ENCODE measurements around the gene EEF1AKMT2.
"Not testable (repeated sequence)": the region's sequence is repeated elsewhere in the genome, so short reads cannot be mapped to it uniquely, and the experiment has no call there.

EEF1AKMT2 gene

DNA sequence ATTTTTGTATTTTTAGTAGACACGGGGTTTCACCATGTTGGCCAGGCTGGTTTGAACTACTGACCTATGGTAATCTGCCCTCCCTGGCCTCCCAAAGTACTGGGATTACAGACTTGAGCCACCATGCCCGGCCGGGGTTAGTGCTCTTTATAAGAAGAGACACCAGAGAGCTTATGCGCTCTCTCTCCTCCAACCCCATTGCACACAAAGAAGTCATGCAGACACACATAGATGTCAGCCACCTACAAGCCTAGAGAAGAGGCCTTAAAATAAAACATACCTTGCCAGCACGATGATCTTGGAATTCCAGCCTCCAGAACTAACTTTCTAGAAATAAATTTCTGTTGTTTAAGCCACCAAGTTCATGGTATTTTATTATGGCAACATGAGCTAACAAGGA lies 37.5 kb downstream of the EEF1AKMT2 start:
- FAIRE-seq: no peak

GRCh38 chr10:124748953-124749645 lies 42.6 kb downstream of the EEF1AKMT2 start:
- FAIRE-seq: no peak

GRCh38 chr10:124748166-124748565 lies 43.5 kb downstream of the EEF1AKMT2 start:
- FAIRE-seq: no peak

GRCh38 chr10:124747745-124748144 lies 43.9 kb downstream of the EEF1AKMT2 start:
- FAIRE-seq: no peak

DNA sequence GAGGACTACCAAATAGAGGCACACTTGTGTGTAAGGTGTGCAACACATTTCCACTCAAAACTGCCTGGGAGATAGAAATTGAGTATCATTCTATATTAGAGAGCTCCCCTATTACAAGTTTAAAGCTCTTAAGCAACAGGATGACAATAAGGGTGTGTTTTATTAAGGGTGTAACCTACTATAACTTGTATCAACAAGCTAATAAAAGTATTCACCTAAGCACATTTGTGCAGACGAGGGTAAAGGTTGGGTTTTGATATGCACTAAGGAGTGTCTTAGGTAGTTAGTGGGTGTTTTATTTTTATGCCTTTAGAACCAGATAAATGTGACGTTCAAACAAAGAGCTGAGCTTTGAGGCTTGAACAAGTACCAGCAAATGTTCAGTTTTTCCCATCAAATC lies 44.7 kb downstream of the EEF1AKMT2 start:
- no peak for FAIRE-seq

GRCh38 chr10:124746447-124746846 lies 45.2 kb downstream of the EEF1AKMT2 start:
- FAIRE-seq: not testable (repeated sequence)

GRCh38 chr10:124745673-124746072 lies 46.0 kb downstream of the EEF1AKMT2 start:
- FAIRE-seq: no peak

DNA sequence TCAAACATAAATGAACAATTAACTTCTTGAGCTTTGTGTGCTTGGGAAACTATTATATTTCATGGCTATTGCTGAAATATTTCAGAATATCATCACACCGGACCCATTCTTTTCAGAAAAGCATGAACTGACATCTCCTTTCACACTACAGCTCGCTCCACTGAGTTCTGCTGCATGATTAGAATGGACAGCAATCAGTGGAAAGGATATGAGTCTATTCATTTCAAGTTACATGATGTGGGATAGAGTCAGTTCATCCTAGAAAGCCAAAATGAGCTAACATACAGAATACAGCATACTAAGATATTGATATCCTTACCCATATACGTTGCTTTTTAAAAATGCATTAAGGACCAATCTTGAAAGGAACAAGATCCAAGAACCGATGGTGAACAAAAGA lies 46.4 kb downstream of the EEF1AKMT2 start:
- FAIRE-seq: no peak

DNA sequence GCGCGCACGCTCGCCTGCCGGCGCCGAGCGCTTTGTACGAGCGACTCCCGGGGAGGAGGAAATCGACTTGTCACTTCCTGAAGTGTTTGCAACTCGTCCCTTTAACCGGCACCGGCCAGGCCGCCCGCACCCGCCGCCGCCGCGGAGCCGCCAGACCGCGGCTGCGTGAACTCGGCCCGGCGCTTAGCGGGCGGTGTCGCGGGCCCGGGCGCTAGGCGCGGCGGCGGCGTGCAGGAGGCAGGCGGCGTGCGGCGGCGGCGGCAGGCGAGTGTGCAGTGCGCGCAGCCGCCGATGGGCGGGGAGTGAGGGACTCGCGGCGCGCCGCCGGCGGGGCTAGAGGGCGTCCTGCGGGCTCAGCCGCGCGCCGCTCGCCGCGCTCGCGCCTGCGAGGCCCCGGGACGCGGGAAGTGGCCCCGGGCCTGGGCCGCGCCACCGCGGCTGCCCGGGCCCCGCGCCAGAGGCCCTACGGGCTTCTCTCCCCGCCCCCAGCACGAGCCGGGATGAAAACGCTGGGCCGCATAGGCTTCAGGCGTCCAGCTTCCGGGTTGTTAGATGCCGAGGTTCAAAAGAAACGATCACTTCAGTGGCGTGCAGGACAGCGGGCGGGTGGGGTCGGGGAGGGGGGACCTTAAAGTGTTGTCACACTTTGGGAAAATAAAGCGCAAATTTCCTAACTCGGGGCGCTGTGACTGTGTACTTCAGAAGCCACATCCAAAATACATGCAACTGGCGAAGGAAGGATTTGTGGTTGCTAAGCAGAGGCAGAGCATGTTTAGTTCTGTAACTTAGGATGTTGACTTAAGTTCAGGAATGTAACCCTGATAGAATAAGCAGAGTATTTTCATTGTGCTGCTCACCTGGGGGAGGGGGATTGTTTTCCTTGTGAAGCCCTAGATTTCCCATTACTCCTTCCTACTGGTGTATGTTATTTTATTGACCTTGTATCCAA lies 47.3 kb downstream of the EEF1AKMT2 start, which contains the start of gene FAM53B:
FAM53B (minus strand) TSS at position 277 of the 949 bp plus-strand sequence. CDS start 37,665 bp downstream, outside the sequence.
- no peak for FAIRE-seq

- no peak for FAIRE-seq
Observed at GRCh38 chr10:124743191-124744101, 48.2 kb downstream of the EEF1AKMT2 start.

DNA sequence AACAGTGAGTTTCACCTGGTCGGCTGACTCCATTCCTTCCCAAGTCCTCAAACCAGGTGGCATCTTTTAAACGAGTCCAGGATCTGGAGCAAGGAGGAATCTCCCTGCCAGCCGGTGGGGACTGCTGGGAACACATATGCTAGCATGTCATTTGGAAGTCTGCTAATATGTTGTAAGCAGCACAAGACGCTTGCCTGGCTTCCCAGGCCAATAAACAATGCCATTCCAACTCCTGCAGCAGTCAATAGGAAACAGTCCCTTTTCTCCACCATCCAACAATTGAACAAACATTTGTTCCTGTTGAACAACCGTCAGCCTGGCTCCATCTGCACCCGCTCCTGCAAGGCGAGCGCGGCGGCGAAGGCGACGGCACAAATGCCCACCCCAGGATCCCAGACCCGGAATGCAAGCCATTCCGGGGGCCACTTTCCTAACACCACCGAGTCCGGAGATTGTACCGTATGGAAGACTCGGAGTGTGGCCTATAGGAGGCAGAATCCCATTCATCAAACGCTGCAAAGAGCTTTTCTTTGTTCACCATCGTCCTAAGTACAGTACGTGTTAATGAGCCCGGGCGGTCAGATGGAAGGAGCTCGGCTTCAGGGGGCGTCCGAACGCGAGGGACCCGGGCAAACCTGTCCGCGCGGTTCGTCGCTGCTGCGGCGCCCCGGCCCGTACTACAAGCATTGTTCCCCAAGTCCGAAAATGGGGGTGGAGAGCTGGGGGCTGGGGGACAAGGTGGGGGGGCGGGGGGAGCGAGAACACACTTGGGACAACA lies 49.1 kb downstream of the EEF1AKMT2 start:
- FAIRE-seq: no peak

- FAIRE-seq: no peak
Observed at GRCh38 chr10:124741922-124742412, 49.7 kb downstream of the EEF1AKMT2 start.

DNA sequence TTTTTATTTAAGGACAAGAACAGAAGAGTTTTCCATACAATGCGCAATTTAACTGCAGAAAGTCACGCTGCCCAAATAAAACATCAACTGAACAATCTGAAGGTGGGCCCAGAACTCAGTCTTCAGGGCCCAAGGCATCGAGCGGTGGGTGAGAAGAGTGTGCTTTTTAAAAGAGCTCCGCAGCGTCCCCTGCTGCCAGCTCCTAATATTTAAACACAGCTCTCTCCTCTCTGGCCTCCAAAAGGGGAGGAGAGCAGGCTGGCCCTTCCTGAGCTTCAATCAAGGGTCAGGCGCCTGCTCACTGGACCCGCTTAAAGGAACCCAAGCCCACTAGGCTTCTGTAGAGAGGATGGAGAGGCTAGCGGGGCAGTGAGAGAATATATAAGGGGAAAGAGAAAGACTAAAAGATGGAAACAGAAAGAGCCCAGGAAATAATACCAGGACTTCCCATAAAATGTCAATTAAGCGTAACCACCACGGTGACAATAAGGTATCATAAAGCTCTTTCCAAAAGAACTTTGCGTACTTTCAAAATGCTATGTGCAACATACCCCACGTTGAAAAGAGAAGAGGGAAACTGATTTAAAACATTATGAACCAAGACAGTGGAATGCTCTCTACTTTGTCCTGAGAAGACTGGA lies 50.3 kb downstream of the EEF1AKMT2 start:
- FAIRE-seq: peak; percentile 72

GRCh38 chr10:124740369-124741280 lies 51.1 kb downstream of the EEF1AKMT2 start:
- FAIRE-seq: no peak

- no peak for FAIRE-seq
Observed at GRCh38 chr10:124739986-124740368, 51.7 kb downstream of the EEF1AKMT2 start.

GRCh38 chr10:124739119-124739921 lies 52.4 kb downstream of the EEF1AKMT2 start:
- FAIRE-seq: no peak

- no peak for FAIRE-seq
Observed at GRCh38 chr10:124738441-124738840, 53.2 kb downstream of the EEF1AKMT2 start.

DNA sequence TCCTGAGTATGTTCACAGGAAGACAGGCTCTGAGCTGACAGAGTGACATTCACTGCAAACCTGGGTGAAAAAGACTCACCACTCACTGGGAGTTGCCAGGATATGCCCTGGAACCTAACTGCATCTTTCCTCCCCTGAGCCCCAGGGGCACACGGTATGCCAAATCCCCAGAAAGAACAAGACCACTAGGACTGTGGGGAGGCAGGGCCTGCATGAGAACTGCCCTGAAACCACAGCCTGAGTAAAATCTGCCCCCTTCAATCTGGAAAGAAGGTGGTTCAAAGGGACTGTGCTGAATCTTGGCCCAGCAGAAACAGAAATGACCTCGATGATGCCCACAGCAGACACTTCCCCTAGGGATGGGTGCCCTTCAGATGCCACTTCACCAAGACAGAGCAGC lies 54.0 kb downstream of the EEF1AKMT2 start:
- no peak for FAIRE-seq

- no peak for FAIRE-seq
Observed at GRCh38 chr10:124737221-124737620, 54.5 kb downstream of the EEF1AKMT2 start.

Data from A204.1 (cell line).